Right lung (tissue), 5 donors: ENCODE results near the gene ZNF518B. TPM values are rescaled to one million over a fixed set of nuclear protein-coding genes. Genes with fewer than 3 reads are reported as not detected.
A peak's percentile ranks its signal among the peaks of the same experiment; 100 is the strongest.
"Not testable (repeated sequence)": the region's sequence is repeated elsewhere in the genome, so short reads cannot be mapped to it uniquely, and the experiment has no call there.

Source experiments
- DNase-seq, 2 donors: peaks; one replicate each; pipeline ENCODE4 v3.0.0-alpha.2; 2013
- polyA plus RNA-seq, 5 donors: library from polyadenylated mRNA; unstranded; fragments of 120-200 nt; gene quantifications; one replicate each; pipeline versions ENCODE4 v1.2.1 to v1.2.3, GENCODE V29; 2013; ENCODE audit warnings: inconsistent platforms in 1 of 5, low replicate concordance in 1 of 5; ENCODE audit not compliant: insufficient read length in 5 of 5, insufficient read depth in 1 of 5

The ZNF518B gene
- polyA plus RNA-seq, 5 donors = 21.8 to 31.7 (median 25.5) TPM

DNA sequence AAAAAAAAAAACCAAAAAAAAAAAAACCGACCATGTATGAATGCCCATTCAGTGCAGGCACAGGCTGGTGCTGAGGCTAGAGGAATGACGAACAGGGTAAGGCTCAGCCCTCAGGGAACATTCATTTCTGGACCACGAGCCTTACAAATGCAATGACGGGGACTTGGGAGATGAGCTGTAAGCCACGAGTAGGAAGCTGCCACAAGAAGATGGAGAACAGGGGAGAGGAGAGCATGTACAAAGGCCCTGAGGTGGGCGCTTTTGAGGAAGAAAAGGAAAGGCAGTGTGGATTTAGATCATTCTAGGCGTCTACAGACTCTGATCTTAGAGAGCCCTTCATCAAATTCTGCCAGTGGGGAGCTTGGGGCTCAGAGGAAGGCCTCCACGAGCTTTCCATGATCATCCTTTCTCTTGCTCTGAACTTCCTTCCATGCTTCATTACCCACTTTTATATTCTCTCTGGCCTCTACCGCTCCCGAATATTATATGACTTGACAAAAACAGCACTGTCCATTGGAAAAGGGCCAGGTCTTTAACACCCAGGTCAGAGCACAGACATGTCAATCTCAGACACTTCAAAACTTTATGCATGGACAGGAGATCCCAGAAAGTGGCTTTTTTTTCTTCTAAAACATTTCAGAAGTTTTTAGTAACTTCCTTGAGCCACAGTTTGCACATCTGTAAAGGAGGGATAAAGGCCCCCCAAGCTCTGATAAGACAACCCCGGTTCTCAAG is 3.3 kb upstream of the ZNF518B start:
- no peak for DNase-seq

DNA sequence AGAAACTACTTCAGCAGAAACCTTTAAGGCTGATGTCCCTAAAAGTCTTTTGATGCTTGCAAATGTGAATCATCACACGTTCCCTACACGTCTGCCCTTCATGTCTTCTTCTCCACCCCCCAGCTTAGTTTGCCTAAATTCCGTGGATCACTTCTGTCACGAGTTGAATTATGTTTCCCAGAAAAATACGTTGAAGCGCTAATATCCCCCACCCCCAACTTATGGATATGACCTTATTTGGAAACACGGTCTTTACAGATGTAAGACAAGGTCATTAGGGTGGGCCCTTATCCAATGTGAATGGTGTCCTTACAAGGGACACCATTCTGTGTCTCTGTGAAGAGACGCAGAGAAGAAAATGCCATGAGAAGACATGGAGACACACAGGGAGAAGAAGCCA is 2.1 kb upstream of the ZNF518B start:
- no peak for DNase-seq

DNA sequence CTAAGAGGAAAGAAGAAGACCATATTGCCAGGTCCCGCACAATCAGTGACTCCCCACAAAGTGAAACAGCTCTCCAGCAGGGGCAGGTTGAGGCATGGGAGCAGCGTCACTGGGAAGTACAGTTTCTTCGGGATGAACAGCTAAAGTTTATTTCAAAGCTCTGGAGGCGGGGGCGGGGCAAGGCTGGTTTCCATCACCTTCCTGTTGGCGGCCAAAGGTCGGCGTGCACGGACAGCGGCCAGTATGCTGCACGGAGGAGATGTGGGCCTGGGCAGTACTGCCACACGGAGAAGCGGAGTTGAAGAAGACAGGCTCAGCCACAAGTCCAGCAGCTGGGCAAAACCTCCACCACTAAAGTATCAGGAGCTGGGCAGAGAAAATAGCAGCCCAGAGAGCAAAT is 951 bp upstream of the ZNF518B start:
- no peak for DNase-seq

DNA sequence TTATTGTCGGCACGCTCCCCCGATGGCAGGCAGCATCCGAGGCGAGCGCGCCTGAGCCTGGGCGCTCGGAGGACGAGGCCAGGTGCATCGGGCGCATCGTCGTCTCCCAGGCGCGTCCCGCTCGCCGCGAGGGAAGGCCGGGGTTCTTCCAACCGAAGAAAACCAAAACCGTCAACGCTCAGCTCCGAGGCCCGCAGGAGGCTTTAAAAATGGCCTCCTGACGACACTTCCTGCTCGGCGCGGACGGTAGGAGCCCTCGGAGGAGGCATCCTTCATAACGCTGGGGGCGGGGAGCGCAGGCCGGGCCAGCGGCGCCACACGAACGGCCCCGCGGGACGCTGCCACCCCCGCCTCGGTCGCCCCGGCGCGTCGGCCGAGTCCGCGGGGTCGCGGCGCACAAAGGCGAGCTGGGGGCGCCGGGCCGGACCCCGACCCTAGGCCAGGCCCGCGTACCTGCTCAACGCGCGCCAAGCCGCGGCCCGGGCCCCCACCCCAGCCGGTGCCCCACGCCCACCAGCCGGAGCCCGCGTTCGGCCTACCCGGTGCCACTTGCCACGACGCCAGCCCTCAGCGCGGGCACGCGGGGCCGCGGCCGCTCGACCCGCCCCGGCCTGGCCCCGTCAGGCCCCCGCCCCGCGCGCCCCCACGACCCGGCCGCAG is 501 bp downstream of the ZNF518B start:
- peak; percentile 46 to 56 for DNase-seq

DNA sequence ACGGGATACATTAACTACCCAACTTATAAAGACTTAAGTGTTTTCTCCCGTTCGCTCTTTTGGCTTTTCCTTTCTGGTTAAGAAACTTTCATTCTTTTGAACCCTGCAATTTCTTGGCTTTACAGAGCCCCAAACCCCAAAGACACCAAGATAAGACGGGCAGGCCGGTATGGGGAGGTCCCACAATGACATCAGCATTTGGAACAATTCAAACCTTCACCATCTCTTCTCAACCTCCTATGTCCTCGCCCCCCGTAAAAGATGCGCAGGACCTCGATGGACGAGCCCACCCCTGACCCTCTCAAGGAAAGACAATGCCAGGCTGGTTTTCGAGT is 999 bp downstream of the ZNF518B start:
- DNase-seq = no peak

DNA sequence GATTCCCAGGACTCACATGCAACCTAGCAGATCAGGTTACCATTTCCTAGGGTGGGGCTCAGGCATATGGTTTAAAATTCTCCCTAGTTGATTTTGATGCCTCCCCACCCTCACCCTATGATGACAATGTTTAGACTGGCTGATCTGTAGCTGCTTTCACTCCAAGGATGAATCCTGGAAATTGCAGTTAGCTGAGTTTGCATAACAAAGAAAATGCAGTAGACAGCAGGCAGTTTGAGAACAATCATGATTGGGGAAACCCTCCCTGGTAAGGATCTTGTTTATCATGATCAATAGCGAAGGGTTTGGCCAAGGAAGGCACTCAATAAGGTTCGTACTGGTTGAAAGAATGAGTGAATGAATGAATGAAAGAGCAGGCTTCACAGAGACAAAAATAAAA is 2.1 kb downstream of the ZNF518B start:
- DNase-seq = no peak

DNA sequence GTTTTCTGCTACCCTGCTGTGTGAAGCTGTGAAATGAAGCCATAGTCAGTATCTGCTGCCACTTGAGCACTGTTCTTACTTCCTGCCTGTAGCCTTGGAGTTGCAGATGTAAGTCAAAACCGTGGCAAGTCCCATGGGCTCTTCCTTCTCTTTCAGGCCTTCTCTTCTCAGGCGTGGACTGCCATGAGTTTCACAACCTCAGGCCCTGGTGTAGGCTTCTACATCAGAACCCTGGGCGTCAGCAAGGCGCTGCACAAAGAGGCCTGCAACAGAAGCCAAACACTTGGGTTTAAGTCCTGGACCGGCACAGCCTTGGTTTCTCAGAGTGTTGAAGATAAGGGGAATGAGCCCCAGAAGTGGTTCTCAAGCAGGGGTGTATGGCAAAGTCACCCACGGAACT is 2.5 kb downstream of the ZNF518B start:
- DNase-seq = no peak

DNA sequence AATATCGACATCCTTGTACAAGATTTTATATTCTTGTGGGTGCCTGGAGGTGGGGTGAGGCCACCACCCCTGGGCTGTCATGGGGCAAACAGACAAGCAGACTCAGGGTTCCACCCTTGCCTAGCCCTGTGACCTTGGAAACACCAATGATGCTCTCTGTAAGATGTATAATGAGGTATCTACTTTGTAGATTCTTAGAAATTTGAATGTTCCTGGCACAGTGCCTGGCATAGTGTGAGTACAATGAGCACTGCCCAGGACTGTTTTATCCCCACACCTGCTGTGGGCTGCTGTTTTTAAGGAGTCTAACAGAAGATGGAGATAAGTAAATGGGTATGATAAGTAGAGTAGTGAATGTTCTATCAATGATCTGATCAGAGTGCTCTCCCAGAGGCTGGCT is 3.1 kb downstream of the ZNF518B start:
- DNase-seq = no peak

DNA sequence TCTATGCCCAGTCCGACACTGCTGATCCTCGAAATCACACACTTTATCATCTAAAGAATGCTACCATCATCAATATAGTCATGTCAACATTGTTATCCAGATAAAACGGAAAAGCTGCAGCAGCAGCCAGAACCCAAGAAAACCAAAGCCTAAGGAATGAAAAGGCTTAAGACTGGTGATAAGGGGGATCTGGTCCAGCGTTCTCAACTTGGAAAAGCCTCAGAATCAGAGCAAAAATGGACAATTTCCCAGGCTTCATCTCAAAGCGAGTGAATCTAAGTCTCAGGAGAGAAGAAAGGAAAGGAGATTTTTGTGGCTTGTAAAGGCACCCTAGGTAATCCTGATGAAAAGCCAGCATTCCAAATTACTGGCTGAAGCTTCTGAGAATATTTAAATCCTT is 8.2 kb downstream of the ZNF518B start:
- DNase-seq = no peak

DNA sequence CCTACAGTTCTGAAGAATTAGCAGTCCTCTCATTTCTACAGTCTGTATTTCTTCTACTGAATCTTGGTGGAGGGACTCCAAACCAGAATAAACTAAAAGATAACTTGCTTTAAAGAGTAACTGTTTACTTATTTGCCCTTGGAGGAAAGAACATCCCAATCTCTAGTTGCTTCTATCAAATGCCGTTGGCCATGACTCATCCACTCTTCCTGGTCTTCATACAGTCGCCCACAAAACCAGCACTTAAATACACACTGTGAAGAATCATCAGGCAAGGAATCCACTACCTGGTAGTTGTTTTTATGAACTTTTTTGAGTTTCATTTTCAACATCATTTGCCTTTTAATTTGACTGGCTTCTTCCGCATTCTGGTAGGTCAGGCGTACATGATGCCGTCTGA is 14.2 kb downstream of the ZNF518B start:
- no peak for DNase-seq

DNA sequence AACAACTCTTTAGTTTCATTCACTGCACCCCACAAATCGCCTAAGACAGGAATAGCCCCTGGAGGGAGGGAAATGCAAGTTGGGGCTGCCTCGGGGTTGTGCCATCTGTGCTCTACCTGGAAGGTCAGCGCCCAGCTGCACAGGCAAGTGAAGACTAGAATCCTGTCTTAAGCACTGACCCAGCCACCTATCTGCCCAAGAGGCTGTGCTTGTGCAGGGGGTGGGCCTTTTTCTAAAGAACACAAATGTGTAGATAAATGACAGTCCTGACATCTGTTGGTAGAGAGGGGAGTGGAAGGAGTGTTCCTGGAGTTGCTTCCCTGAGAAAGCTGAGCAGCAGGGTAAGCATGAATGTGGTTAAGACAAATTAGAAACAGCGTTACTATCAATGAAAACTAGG is 15.7 kb downstream of the ZNF518B start:
- DNase-seq = no peak

DNA sequence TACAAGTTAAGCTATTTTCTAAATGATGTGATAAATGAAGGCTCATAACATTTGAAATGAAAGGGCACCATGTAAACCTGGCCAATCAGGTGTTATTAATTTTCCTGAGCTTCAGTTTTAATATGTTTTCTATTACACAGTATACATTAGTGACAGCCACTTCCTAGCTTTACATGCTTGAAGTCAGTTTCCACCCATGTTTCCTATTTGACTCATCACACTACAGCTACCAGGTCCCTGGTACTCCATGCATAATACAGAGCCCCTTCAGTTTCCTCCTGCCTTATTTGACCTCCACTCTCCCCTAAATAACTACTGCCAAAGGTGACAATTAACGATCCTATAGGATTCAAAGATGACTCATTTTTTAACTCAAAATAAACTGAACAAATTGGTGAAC is 18.3 kb downstream of the ZNF518B start:
- DNase-seq = no peak

DNA sequence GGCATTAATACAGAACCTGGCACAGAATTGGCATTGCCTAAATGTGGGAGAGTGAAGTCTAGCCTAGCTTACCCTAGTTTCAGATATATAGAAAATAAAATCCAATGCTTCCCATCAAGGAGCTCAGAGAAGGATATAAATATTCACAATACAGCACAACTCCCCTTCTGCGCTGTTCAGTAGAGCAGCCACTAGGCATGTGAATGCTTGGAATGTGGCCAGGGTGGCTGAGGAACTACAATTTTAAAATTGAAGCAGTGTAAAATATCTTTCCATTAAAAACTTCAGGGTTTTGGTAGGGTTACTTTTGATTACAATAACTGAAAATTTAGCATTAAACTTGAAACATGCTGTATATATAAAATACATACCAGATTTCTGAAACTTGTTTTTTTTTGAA is 19.5 kb downstream of the ZNF518B start:
- no peak for DNase-seq

DNA sequence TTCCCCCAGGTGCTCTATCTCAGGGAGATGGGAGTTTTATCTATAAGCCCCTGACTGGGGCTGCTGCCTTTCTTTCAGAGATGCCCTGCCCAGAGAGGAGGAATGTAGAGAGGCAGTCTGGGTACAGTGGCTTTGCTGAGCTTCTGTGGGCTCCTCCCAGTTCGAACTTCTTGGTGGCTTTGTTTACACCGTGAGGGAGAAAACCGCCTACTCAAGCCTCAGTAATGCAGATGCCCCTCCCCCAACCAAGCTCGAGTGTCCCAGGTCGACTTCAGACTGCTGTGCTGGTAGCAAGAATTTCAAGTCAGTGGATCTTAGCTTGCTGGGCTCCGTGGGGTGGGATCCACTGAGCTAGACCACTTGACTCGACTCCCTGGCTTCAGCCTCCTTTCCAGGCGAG is 29.5 kb downstream of the ZNF518B start:
- not testable (repeated sequence) for DNase-seq

DNA sequence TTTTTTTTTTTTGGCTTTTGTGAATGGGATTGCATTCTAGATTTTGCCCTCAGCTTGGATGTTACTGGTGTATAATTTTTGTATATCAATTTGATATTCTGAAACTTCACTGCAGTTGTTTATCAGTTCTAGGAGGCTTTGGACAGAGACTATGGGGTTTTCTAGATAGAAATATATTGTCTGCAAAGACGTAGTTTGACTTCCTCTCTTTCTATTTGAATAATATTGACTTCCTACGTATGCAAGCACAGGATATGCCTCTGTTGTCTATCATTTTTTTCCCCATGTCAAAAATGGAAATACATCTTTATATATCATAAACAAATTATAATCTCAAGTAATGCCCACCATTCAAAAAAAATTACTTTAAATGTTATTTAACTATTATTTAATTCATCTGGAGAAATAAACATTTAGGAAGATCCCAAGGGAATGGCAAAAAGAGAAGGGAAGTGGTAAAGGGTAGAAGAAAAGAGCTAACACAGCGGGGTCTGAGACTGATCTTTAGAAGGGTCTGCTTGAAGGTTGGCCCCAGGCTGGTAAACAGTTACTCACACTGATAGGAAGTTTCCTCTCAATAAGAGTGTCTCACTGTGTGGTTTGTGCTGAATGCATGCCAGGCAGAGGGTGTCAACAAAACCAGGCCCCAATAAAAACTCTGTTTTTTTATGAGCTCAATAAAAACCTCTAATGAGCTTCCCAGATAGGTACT is 35.7 kb downstream of the ZNF518B start:
- DNase-seq = no peak

DNA sequence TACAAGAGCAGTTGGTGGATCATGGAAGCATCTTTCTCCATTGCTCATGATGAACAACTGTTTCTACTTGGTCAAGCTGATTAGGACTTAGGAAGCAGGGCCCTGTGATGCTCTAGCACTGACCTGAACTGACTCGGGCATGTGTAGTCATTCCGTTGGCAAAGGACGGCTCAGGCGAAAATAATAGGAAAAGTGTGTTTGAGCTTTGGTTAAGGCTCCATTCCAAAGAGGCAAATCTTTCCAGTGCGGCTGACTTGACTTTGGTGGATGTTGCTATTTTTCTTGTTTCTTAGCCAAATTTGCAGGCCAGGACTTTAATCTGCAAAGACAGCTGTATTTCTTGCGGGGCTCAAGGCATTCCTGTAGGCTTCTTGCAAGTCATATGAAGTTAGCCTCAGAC is 39.5 kb downstream of the ZNF518B start:
- DNase-seq = no peak

DNA sequence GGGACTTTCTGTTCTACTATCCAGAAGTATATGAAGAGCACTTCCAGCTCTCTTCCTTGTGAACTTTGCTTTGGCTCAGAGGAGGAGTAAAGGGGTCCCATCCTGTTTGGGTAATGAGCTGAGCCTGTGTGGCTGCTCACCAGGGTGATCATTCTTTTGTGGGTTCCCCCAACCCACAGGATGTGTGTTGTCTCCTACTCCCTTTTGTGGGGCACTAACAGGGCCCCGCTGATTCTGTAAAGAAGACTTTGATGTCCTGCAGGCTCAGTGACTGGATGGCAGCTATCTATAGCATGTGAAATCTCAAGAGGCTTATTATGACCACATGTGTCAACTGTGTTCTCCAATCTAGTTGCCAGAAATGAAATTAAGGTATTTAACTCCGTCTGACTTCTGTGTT is 40.8 kb downstream of the ZNF518B start:
- no peak for DNase-seq

DNA sequence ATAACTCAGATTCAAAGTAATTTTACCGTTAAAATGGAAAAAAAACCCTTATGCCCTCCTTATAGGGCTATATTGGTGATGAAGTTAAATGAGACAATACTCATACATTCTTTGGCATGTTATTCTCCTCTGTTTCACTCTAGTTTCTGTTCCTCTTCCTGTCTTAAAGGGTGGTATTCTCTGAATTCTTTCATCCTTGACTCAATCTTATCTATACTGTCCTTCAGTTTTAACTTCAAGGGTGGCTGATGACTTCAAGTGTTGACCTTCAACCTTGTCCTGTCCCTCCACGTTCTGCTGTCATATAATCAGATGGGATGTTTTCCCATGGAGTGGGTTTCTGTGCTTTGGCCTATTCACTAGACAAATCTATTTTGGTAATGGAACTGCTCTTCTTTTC is 44.0 kb downstream of the ZNF518B start:
- no peak for DNase-seq

DNA sequence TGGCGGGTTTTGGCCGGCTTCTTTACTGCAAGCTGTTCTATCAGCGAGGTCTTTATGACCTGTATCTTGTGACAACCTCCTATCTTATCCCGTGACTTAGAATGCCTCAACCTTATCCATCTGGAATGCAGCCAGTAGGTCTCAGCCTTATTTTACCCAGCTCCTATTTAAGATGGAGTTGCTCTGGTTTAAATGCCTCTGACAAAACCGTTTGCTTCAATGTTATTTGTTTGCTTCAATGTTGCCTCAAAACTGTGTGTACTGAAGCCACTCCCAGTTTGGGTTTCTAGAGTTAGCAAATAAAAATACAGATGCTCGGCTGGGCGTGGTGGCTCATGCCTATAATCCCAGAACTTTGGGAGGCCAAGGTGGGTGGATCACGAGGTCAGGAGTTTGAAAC is 51.6 kb downstream of the ZNF518B start:
- no peak for DNase-seq

DNA sequence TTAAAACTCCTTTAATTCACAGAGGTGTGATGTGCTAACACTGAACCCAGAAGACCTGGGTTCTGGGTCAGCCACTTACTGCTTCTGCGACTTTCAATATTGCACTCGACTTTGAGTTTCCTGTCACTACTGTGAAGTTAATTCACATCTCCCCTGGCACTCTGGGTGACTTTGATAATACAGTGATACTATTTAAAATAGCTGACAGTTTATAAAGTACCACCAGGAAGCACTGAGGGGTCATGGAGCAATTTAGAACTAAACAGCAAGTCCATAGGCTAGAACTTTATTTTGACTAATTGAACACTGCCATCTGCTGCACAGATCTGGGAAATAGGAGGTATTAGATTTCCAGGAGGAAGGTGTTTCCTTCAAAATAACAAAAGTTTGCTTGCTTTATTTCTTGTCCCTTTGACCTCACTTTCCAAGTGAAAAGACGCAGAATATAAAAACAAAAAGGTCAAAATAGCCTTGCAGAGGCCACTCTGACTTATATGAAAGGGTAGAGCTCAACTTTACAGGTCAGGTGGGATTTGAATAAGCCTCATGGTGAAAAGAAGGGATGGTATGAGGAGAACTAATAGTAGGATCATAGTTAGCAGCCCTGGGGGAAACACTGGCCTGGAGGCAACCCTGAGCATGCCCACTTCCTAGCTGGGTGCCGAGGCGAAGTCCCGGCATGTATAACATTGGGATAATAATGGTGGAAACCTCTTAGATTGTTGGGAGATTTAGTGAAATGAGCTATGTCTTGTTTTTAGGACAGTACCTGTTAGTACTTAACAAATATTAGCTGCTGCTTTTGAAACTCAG is 53.4 kb downstream of the ZNF518B start:
- peak; percentile 7 to 35 for DNase-seq

DNA sequence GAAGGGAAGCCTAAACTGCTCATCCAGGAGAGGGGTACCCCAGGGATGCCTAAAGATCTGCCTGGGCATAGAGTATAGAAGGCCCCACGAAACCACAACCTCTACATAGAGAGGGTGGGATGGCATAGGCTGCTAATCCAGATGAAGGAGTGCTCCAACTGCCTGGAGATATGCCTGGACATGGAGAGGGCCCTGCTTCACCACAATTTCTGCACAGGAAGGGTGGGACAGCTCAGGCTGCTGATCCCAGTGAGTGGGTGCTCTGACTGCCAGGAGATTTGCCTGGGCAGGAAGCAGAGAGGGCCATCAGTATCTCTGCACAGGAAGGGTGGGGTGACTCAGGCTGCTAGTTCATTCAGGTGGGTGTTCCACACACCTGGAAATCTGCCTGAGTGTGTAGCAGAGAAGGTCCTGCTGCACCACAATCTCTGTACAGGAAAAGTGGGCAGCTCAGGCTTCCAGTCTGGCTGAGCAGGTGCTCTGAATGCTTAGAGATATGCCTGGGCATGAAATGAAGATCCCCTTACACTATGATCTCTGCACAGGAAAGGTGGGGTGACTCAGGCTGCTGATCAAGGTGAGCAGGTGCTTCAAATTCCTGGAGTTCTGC is 61.1 kb downstream of the ZNF518B start:
- no peak for DNase-seq
